ENCODE results near the gene NBAS.
"Not testable (repeated sequence)": the region's sequence is repeated elsewhere in the genome, so short reads cannot be mapped to it uniquely, and the experiment has no call there.

NBAS gene

GRCh38 chr2:15412309-15412708 lies 148.8 kb downstream of the NBAS start:
- DNase-seq (ENCODE audit: low spot score), result no peak

GRCh38 chr2:15410884-15411283 lies 150.2 kb downstream of the NBAS start:
- DNase-seq (ENCODE audit: low spot score), result no peak

GRCh38 chr2:15408759-15409158 lies 152.4 kb downstream of the NBAS start:
- no peak for DNase-seq (ENCODE audit: low spot score)

- DNase-seq (ENCODE audit: low spot score), result no peak
These were observed 153.5 kb downstream of the NBAS start for GRCh38 chr2:15407666-15408065.

GRCh38 chr2:15404511-15404910 lies 156.6 kb downstream of the NBAS start:
- DNase-seq (ENCODE audit: low spot score), result not testable (repeated sequence)

- DNase-seq (ENCODE audit: low spot score), result no peak
These were observed 160.8 kb downstream of the NBAS start for GRCh38 chr2:15400240-15400826.

GRCh38 chr2:15399241-15399640 lies 161.9 kb downstream of the NBAS start:
- no peak for DNase-seq (ENCODE audit: low spot score)

- DNase-seq (ENCODE audit: low spot score), result no peak
These were observed 169.4 kb downstream of the NBAS start for GRCh38 chr2:15391751-15392150.

- DNase-seq (ENCODE audit: low spot score), result no peak
These were observed 171.2 kb downstream of the NBAS start for GRCh38 chr2:15389895-15390294.

GRCh38 chr2:15389326-15389700 lies 171.8 kb downstream of the NBAS start:
- DNase-seq (ENCODE audit: low spot score), result no peak

GRCh38 chr2:15388406-15389325 lies 172.5 kb downstream of the NBAS start:
- DNase-seq (ENCODE audit: low spot score), result no peak

GRCh38 chr2:15385184-15385583 lies 175.9 kb downstream of the NBAS start:
- no peak for DNase-seq (ENCODE audit: low spot score)

- DNase-seq (ENCODE audit: low spot score), result no peak
These were observed 177.3 kb downstream of the NBAS start for GRCh38 chr2:15383695-15384350.

- no peak for DNase-seq (ENCODE audit: low spot score)
These were observed 182.8 kb downstream of the NBAS start for GRCh38 chr2:15378148-15378908.

- DNase-seq (ENCODE audit: low spot score), result no peak
These were observed 183.9 kb downstream of the NBAS start for GRCh38 chr2:15377202-15377601.

GRCh38 chr2:15372019-15372418 lies 189.1 kb downstream of the NBAS start:
- no peak for DNase-seq (ENCODE audit: low spot score)

- DNase-seq (ENCODE audit: low spot score), result no peak
These were observed 192.0 kb downstream of the NBAS start for GRCh38 chr2:15369129-15369528.

- DNase-seq (ENCODE audit: low spot score), result no peak
These were observed 193.4 kb downstream of the NBAS start for GRCh38 chr2:15367715-15368114.

GRCh38 chr2:15367205-15367604 lies 193.9 kb downstream of the NBAS start:
- DNase-seq (ENCODE audit: low spot score), result no peak

- no peak for DNase-seq (ENCODE audit: low spot score)
These were observed 195.7 kb downstream of the NBAS start for GRCh38 chr2:15365411-15365810.

- DNase-seq (ENCODE audit: low spot score), result no peak
These were observed 196.6 kb downstream of the NBAS start for GRCh38 chr2:15364561-15364960.

- DNase-seq (ENCODE audit: low spot score), result no peak
These were observed 197.4 kb downstream of the NBAS start for GRCh38 chr2:15363734-15364133.
